Heart left ventricle (tissue), 16 donors: Measurements from ENCODE around the gene DDC. TPM values are rescaled to one million over a fixed set of nuclear protein-coding genes. Genes with fewer than 3 reads are reported as not detected.

Experiments
- ATAC-seq, 4 donors: fragments of 200-7000 bp; cut with Tn5 transposase; one replicate each; pipeline ENCODE4 v1.9.1; 2020 to 2022; ENCODE audit warnings: moderate library complexity in 4 of 4, mild to moderate bottlenecking in 3 of 4, moderate number of reproducible peaks in 1 of 4
- DNase-seq, 5 donors: peaks; one replicate each; pipeline ENCODE4 v3.0.0-alpha.2; 2020
- H3K27ac ChIP-seq, 12 donors: fragments of 200-600 bp; sonication (generic) in 4 of 12; one replicate each; pipeline versions ENCODE4 v1.5.0 to v1.8.0; 2016 to 2022; ENCODE audit warnings: mild to moderate bottlenecking in 2 of 12
- H3K27me3 ChIP-seq, 9 donors: fragments of 200-600 bp; sonication (generic) in 2 of 9; one replicate each; pipeline versions ENCODE4 v1.5.1 to v1.8.0; 2016 to 2022; ENCODE audit warnings: mild to moderate bottlenecking in 3 of 9
- H3K36me3 ChIP-seq, 9 donors: fragments of 200-600 bp; sonication (generic) in 2 of 9; one replicate each; pipeline versions ENCODE4 v1.5.0 to v1.8.0; 2018 to 2022; ENCODE audit warnings: mild to moderate bottlenecking in 2 of 9
- H3K4me1 ChIP-seq, 12 donors: fragments of 200-600 bp; sonication (generic) in 4 of 12; one replicate each; pipeline versions ENCODE4 v1.5.0 to v1.8.0; 2016 to 2022; ENCODE audit warnings: mild to moderate bottlenecking in 3 of 12
- H3K4me3 ChIP-seq, 12 donors: fragments of 200-600 bp; sonication (generic) in 4 of 12; one replicate each; pipeline versions ENCODE4 v1.5.0 to v1.8.0; 2017 to 2022; ENCODE audit warnings: mild to moderate bottlenecking in 9 of 12, moderate library complexity in 4 of 12
- H3K9me3 ChIP-seq, 12 donors: fragments of 200-600 bp; sonication (generic) in 4 of 12; one replicate each; pipeline versions ENCODE4 v1.5.0 to v1.8.0; 2016 to 2022; ENCODE audit warnings: mild to moderate bottlenecking in 1 of 12
- CTCF ChIP-seq, 12 donors: fragments of 200-600 bp; sonication (generic) in 4 of 12; IDR thresholded peaks; one replicate each; pipeline versions ENCODE4 v1.5.0 to v1.8.0; 2018 to 2022; ENCODE audit warnings: antibody characterized with exemption in 12 of 12, mild to moderate bottlenecking in 5 of 12
- POLR2A ChIP-seq, 2 donors: fragments of 450-650 bp; IDR thresholded peaks; one replicate each; pipeline ENCODE4 v1.6.1; 2017; ENCODE audit warnings: antibody characterized with exemption in 2 of 2, mild to moderate bottlenecking in 2 of 2, moderate library complexity in 2 of 2
- WGBS, 4 donors: extraction: QIAGEN DNeasy Blood & Tissue Kit in 2 of 4; methylation state at CpG; one replicate each; pipeline versions ENCODE4 v1.1.5 to v1.1.7; 2013 to 2018; 5-methylcytosine and 5-hydroxymethylcytosine counted together
- intact Hi-C, 10 donors: fragments of 100-400 bp; cut with DNase I; formaldehyde crosslinking; loops; one replicate each; pipeline versions ENCODE4 v1.11.1 to v1.14.2; 2022
- polyA plus RNA-seq, 2 donors: library from polyadenylated mRNA; stranded (reverse); fragments of 200-250 nt; gene quantifications; one replicate each; pipeline ENCODE4 v1.2.3, GENCODE V29; 2013
- total RNA-seq, 9 donors: library from RNA; depleted of rRNA in 2 of 9; stranded (reverse); fragments of >200 nt in 2 of 9; fragmentation: NEBNext Ultra II Directional in 3 of 9; extraction: Animal tissue kit (Norgen Biotek cat#: 25700) in 3 of 9; gene quantifications; one replicate each; pipeline versions ENCODE4 v1.1.0 to v1.2.4, GENCODE V29; 2016 to 2023
- donor health status: ischemic (EF 13 %, LVEDD 7.1; RV severe dilation, severe dysfunction).
- donor health status: healthy with polysubstance abuse.
- donor health status: DM: no; HTN: yes; CAD: no.
- donor health status: DM: no; HTN: no; CAD: no.
- donor health status: ischemic (EF 25% LVEDD 6.9; RV normal size, moderate dysfunction).
- donor health status: ischemic (EF 25% LVEDD 5.7; RV mildly dilated, moderate dysfunction).
- donor health status: healthy.
- donor health status: DM: yes; HTN: yes; CAD: no.
- donor health status: ischemic (EF 35%, LVEDD 5.7; RV mildly dilated, moderate dysfunction).
- donor health status: nonischemic (EF 11% LVEDD 7.7; RV severe dilation, severe dysfunction).
- donor health status: DM: yes; HTN: yes; CAD: no.
- donor health status: PGD.
- donor health status: ischemic (EF 29% LVEDD 5.4; RV normal size, mild dysfunction).
- donor health status: nonischemic (EF 23%, LVEDD 6.1; RV moderate dilation, normal function).

DDC gene
- total and polyA plus RNA-seq, 11 donors, result 0.08 TPM; not detected in 10

- H3K4me1 ChIP-seq, result peaks cover 0 to 21% (median 10%) of the 10 kb centered on the region in 12 donors
- intact Hi-C loops, result no loop called here
- no peak for DNase-seq
- no peak for TF ChIP-seq POLR2A (IDR thresholded peaks at IDR 0.05)
- no peak for TF ChIP-seq CTCF (IDR thresholded peaks at IDR 0.05)
- H3K9me3 ChIP-seq, result no peaks in the 10 kb centered on the region
- peaks cover 0 to 38% (median 29%) of the 10 kb centered on the region in 9 donors for H3K36me3 ChIP-seq
- ATAC-seq, result no peak
- H3K27me3 ChIP-seq, result no peaks in the 10 kb centered on the region
- H3K4me3 ChIP-seq, result no peak overlapping the region
- H3K27ac ChIP-seq, result no peak overlapping the region
Observed at GRCh38 chr7:50448823-50449222, 116.4 kb downstream of the DDC start.

GRCh38 chr7:50446542-50446960 lies 118.7 kb downstream of the DDC start:
- intact Hi-C loops, result no loop called here
- TF ChIP-seq CTCF (IDR thresholded peaks at IDR 0.05), result no peak
- no peak for TF ChIP-seq POLR2A (IDR thresholded peaks at IDR 0.05)
- 72 to 91% (median 84%) methylated on average over 4 of the region's 4 CpGs for WGBS, 4 donors
- no peak for ATAC-seq
- no peak overlapping the region for H3K27ac ChIP-seq
- no peak overlapping the region for H3K4me3 ChIP-seq
- no peaks in the 10 kb centered on the region for H3K27me3 ChIP-seq
- H3K9me3 ChIP-seq, result no peaks in the 10 kb centered on the region
- no peak for DNase-seq
- peaks cover 0 to 21% (median 10%) of the 10 kb centered on the region in 12 donors for H3K4me1 ChIP-seq
- H3K36me3 ChIP-seq, result peaks cover 0 to 43% (median 29%) of the 10 kb centered on the region in 9 donors

- Histone ChIP-seq H3K9me3 (no peaks in the 10 kb centered on the region), H3K4me3 (no peak overlapping the region), H3K27me3 (no peaks in the 10 kb centered on the region), H3K36me3 (peaks cover 0 to 14% (median 0%) of the 10 kb centered on the region in 9 donors), H3K27ac (no peak overlapping the region), H3K4me1 (peaks cover 0 to 14% (median 0%) of the 10 kb centered on the region in 12 donors)
- no peak for DNase-seq
- intact Hi-C loops, result no loop called here
- WGBS, 4 donors, result 82 to 85% (median 83%) methylated on average over 3 of the region's 3 CpGs
- TF ChIP-seq POLR2A (IDR thresholded peaks at IDR 0.05) (no peak), CTCF (IDR thresholded peaks at IDR 0.05) (no peak)
- peak in 1 of 4 donors; percentile 55 for ATAC-seq
Observed at GRCh38 chr7:50436133-50436806, 128.9 kb downstream of the DDC start.

- DNase-seq (no peak), ATAC-seq (no peak)
- TF ChIP-seq CTCF (IDR thresholded peaks at IDR 0.05) (no peak), POLR2A (IDR thresholded peaks at IDR 0.05) (no peak)
- Histone ChIP-seq H3K9me3 (no peaks in the 10 kb centered on the region), H3K27me3 (no peaks in the 10 kb centered on the region), H3K27ac (no peak overlapping the region), H3K36me3 (no peaks in the 10 kb centered on the region), H3K4me1 (peaks cover 0 to 11% (median 0%) of the 10 kb centered on the region in 12 donors), H3K4me3 (no peak overlapping the region)
- 76 to 84% (median 80%) methylated on average over 4 of the region's 4 CpGs for WGBS, 4 donors
- intact Hi-C loops, result no loop called here
Observed at GRCh38 chr7:50431722-50432305, 133.4 kb downstream of the DDC start.
